OCI-LY7 (cell line): ENCODE results near the gene GNL2.
"Not testable (repeated sequence)": the region's sequence is repeated elsewhere in the genome, so short reads cannot be mapped to it uniquely, and the experiment has no call there.

Source experiments
- CTCF ChIP-seq: fragments of 200-600 bp; sonication (generic); conservative IDR thresholded peaks from 2 replicates; pipeline ENCODE4 v1.5.1; 2014; ENCODE audit warnings: mild to moderate bottlenecking, antibody characterized with exemption, low read length, moderate library complexity, mixed read lengths
- EZH2phosphoT487 ChIP-seq: fragments of 200-600 bp; sonication (generic); IDR thresholded peaks from 2 replicates; pipeline ENCODE4 v1.6.1; 2018; ENCODE audit warnings: low read depth, borderline replicate concordance, mild to moderate bottlenecking, mixed run types, antibody characterized with exemption, low read length, moderate library complexity, mixed read lengths

- TF ChIP-seq CTCF, EZH2phosphoT487: not testable (repeated sequence)
Measured at GRCh38 chr1:37518929-37519328, 76.8 kb downstream of the GNL2 start.
